GM12878 (cell line): Measurements from ENCODE around the gene TMEM182. TPM values are rescaled to one million over a fixed set of nuclear protein-coding genes. Genes with fewer than 3 reads are reported as not detected.

Experiments
- KDM1A ChIP-seq: fragments of 200-600 bp; sonication (generic); IDR thresholded peaks from 2 replicates; pipeline ENCODE4 v1.6.1; 2016; ENCODE audit warnings: borderline replicate concordance
- MXI1 ChIP-seq: fragments of 150-350 bp; IDR thresholded peaks from 2 replicates; pipeline ENCODE4 v1.6.1; 2011; ENCODE audit warnings: low read depth, mild to moderate bottlenecking, inconsistent platforms, low read length, improper control_type of control experiment
- REST ChIP-seq: IDR thresholded peaks from 2 replicates; pipeline ENCODE4 v1.6.1; 2012; ENCODE audit warnings: mild to moderate bottlenecking, low read depth, low read length
- SIN3A ChIP-seq: IDR thresholded peaks from 2 replicates; pipeline ENCODE4 v1.6.1; 2012; ENCODE audit warnings: low read depth, low read length, improper control_type of control experiment
- polyA plus RNA-seq, 11 experiments: library from polyadenylated mRNA; depleted of rRNA in 4 of 11; unstranded in 6 of 11; stranded (reverse) in 5 of 11; fragments of >200 nt; fragmentation: Nextera tagmentation in 4 of 11; fragmentation: Illumina TruSeq in 1 of 11; extraction: Ambion mirVana in 4 of 11; extraction: Trizol in 1 of 11; gene quantifications; 1 replicate in 1 of 11; 2 replicates in 10 of 11; pipeline versions ENCODE4 v1.2.1 to v1.2.3, GENCODE V29; 2011 to 2016; ENCODE audit warnings: inconsistent platforms in 2 of 11, missing spikeins in 2 of 11, low read depth in 1 of 11
- total RNA-seq, 4 experiments: library from RNA; depleted of rRNA in 3 of 4; stranded (reverse); fragments of >200 nt in 3 of 4; fragmentation: Illumina TruSeq in 1 of 4; extraction: Trizol in 1 of 4; gene quantifications; 2 replicates each; pipeline versions ENCODE4 v1.2.1 to v1.2.3, GENCODE V29; 2013 to 2021
- TF ChIP-seq, protein P1 (sequence below): fragments of 450-650 bp; IDR thresholded peaks from 2 replicates; pipeline ENCODE4 v1.6.1; 2017; ENCODE audit warnings: mild to moderate bottlenecking, moderate library complexity

Gene TMEM182
- total and polyA plus RNA-seq, 10 of the 15 experiments (the other 5 are each of a cell fraction or from before 2014, with no cell fraction given) = 1.8 to 5.4 (median 3.1) TPM

DNA sequence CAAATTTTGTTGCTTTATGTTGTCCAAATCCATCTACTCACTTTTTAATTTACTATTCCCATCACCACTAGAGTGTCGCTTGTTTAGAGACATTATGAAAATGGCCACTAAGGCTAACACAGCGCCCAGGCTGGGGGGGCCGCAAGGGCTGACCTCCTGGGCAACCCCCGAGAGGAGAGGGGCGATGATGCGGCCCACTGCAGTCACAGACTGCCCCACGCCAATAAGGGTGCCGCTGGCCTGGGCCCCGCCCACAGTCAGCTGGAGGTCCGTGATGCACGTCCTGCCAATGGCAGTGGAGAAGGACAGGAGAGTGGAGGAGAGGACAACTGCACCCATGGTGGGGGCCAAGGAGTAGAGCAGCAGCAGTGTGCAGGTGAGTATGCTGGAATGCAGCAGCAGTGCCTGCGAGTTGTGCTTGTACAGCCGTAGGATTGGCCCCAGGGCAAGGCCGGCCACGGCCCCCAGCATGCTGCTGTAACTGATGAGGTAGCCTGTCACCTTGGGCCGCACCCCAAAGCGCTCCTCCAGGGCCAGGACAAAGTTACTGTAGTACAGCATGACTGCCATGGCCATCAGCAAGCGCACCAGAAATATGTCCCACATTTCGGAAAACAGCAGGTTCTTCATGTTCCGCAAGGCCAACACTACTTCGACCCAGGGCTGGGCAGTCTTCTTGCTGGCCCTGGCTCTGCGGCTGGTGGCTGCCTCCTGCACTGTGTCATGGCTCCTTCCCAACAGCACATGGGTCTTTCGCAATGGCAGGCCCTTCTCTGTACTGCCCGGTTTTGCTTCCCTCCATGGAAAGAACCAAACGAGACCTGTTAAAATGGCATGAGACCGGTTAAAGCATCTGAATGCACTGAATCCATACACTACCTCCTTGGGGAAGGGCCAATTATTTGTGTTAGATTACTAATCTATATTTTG, 43.2 kb upstream of the TMEM182 start (continued):
- TF ChIP-seq REST = no peak
- no peak for TF ChIP-seq MXI1
- no peak for TF ChIP-seq SIN3A
- TF ChIP-seq, protein P1, sequence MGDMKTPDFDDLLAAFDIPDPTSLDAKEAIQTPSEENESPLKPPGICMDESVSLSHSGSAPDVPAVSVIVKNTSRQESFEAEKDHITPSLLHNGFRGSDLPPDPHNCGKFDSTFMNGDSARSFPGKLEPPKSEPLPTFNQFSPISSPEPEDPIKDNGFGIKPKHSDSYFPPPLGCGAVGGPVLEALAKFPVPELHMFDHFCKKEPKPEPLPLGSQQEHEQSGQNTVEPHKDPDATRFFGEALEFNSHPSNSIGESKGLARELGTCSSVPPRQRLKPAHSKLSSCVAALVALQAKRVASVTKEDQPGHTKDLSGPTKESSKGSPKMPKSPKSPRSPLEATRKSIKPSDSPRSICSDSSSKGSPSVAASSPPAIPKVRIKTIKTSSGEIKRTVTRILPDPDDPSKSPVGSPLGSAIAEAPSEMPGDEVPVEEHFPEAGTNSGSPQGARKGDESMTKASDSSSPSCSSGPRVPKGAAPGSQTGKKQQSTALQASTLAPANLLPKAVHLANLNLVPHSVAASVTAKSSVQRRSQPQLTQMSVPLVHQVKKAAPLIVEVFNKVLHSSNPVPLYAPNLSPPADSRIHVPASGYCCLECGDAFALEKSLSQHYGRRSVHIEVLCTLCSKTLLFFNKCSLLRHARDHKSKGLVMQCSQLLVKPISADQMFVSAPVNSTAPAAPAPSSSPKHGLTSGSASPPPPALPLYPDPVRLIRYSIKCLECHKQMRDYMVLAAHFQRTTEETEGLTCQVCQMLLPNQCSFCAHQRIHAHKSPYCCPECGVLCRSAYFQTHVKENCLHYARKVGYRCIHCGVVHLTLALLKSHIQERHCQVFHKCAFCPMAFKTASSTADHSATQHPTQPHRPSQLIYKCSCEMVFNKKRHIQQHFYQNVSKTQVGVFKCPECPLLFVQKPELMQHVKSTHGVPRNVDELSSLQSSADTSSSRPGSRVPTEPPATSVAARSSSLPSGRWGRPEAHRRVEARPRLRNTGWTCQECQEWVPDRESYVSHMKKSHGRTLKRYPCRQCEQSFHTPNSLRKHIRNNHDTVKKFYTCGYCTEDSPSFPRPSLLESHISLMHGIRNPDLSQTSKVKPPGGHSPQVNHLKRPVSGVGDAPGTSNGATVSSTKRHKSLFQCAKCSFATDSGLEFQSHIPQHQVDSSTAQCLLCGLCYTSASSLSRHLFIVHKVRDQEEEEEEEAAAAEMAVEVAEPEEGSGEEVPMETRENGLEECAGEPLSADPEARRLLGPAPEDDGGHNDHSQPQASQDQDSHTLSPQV = no peak
- no peak for TF ChIP-seq KDM1A
